HG02759 (cell line): ENCODE data around the gene SLC4A2.
"Not testable (repeated sequence)": the region's sequence is repeated elsewhere in the genome, so short reads cannot be mapped to it uniquely, and the experiment has no call there.

Experiments used
- ATAC-seq: cut with Tn5 transposase; IDR thresholded peaks from one replicate; pipeline ENCODE4 v1.9.1; 2021; ENCODE audit warnings: mild to moderate bottlenecking, moderate library complexity; ENCODE audit not compliant: unreplicated experiment

SLC4A2 gene

GRCh38 chr7:151023232-151023631, 36.2 kb upstream of the SLC4A2 start:
- ATAC-seq = no peak

DNA sequence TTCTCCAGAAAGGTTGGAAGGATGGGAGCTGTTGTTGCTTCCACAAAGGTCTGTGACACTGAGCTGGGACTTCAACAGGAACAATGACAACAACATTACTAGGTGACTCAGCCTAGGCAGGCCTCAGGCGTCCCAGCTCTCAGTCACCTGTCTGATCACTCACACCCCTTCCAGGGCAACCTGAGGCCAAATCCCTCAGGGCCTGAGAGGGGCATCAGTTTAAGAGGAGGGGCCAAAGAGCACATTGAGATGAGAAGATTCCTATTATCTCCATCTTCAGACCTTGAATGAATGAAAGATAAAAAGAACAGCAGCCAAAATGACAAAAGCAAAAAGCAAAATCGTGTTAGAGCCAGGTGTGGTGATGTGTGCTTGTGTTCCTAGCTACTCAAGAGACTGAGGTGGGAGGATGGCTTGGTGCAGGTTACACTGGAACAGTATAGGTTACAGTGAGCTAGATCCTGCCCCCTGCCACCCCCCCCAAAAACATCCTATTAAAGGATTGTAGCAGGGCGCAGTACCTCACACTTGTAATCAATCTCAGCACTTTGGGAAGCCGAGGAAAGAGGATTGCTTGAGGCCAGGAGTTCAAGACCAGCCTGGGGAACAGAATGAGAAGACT, 34.8 kb upstream of the SLC4A2 start, which contains the start of gene ATG9B:
Gene ATG9B (minus strand): TSS at position 60 of the 622 bp plus-strand sequence. CDS start 71 bp downstream, outside the sequence.
- no peak for ATAC-seq

- ATAC-seq = no peak
These were observed 33.3 kb upstream of the SLC4A2 start for GRCh38 chr7:151025924-151026671.

DNA sequence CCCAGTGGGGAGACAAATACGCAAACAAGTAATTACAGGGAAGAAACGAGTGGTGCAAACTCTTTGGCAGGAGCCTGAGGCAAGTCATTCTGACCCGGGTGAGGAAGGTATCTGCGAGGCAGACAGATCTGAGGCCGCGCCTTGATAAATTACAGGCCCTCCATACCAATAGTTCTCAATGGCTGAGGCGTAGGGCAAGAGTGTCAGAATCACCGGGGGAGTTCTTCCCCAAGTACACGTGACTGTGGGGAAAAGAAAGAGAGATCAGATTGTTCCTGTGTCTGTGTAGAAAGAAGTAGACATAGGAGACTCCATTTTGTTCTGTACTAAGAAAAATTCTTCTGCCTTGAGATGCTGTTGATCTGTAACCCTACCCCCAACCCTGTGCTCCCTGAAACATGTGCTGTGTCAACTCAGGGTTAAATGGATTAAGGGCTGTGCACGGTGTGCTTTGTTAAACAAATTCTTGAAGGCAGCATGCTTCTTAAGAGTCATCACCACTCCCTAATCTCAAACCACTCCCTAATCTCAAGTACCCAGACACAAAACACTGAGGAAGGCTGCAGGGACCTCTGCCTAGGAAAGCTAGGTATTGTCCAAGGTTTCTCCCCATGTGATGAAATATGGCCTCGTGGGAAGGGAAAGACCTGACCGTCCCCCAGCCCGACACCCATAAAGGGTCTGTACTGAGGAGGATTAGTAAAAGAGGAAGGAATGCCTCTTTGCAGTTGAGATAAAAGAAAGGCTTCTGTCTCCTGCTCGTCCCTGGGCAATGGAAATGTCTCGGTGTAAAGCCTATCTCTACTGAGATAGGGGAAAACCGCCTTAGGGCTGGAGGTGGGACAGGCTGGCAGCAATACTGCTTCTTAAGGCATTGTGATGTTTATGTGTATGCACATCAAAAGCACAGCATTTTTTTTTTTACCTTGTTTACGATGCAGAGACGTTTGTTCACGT, 32.3 kb upstream of the SLC4A2 start:
- not testable (repeated sequence) for ATAC-seq

- peak; percentile 1 for ATAC-seq
These were observed 31.7 kb upstream of the SLC4A2 start for GRCh38 chr7:151027728-151028130.

DNA sequence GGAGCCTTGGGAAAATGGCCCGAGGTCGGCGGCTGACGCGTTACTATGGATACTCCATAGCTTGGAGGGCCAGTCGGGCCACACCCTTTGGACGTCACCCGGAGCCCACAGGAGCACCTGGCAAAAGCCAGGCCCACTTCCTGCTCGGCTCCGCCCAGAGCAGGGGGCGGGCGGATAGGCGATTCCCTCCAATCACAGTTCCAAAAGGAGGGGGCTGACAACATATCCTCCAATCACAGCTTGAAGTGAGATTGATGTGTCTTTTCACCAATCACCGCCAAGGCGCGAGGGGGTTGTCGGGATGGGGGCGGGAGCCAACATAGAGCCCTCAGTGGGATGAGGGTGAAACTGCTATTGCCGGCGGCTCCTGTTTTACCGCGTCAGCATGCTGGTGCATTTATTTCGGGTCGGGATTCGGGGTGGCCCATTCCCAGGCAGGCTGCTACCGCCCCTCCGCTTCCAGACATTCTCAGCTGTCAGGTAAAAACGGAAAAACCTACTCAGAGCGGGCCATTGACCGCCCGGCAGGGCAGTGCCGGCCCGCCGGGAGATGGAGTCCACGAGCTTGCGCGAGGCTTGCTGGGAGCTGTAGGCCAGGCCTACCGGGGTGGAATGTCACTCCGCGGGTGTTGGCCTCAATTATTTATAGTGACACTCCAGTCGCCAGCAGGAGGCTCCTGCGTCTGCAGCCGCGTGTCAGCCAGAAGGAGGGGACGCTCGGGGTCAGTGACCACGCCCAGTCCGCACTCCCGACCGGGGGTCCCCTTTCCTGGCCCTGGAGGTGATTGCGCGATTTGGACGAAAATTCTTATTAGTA, 31.1 kb upstream of the SLC4A2 start, which contains the start of gene ABCB8:
Gene ABCB8 (plus strand): TSS at position 320 of the 817 bp plus-strand sequence. CDS start 66 bp downstream, at position 386.
- peak; percentile 96 for ATAC-seq

DNA sequence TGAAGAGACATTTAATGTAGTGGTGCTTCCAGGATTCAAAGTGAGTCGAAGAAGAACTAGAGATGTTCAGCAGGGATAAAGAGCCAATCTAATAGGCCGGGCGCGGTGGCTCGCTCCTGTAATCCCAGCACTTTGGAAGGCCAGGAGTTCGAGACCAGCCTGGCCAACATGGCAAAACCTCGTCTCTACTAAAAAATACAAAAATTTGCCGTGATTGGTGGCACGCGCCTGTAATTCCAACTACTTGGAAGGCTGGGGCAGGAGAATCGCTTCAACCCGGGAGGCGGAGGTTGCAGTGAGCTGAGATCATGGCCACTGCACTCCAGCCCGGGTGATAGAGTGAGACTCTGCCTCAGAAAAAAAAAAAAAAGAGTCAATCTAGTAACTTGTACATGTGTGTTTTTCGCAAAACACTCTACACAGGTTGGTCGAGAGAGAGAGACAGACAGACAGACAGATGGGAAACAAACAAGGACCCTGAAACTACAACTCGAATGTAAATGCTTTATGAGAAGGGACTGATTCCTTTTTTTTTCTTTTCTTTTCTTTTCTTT, 30.4 kb upstream of the SLC4A2 start:
- ATAC-seq = no peak

GRCh38 chr7:151031011-151031410, 28.4 kb upstream of the SLC4A2 start:
- ATAC-seq = no peak

GRCh38 chr7:151032936-151033863, 26.2 kb upstream of the SLC4A2 start:
- ATAC-seq = no peak

GRCh38 chr7:151033864-151034249, 25.5 kb upstream of the SLC4A2 start:
- ATAC-seq = no peak

GRCh38 chr7:151034312-151035025, 24.9 kb upstream of the SLC4A2 start:
- ATAC-seq = no peak

GRCh38 chr7:151035026-151035717, 24.2 kb upstream of the SLC4A2 start:
- ATAC-seq = no peak

- no peak for ATAC-seq
These were observed 23.5 kb upstream of the SLC4A2 start for GRCh38 chr7:151035902-151036301.

DNA sequence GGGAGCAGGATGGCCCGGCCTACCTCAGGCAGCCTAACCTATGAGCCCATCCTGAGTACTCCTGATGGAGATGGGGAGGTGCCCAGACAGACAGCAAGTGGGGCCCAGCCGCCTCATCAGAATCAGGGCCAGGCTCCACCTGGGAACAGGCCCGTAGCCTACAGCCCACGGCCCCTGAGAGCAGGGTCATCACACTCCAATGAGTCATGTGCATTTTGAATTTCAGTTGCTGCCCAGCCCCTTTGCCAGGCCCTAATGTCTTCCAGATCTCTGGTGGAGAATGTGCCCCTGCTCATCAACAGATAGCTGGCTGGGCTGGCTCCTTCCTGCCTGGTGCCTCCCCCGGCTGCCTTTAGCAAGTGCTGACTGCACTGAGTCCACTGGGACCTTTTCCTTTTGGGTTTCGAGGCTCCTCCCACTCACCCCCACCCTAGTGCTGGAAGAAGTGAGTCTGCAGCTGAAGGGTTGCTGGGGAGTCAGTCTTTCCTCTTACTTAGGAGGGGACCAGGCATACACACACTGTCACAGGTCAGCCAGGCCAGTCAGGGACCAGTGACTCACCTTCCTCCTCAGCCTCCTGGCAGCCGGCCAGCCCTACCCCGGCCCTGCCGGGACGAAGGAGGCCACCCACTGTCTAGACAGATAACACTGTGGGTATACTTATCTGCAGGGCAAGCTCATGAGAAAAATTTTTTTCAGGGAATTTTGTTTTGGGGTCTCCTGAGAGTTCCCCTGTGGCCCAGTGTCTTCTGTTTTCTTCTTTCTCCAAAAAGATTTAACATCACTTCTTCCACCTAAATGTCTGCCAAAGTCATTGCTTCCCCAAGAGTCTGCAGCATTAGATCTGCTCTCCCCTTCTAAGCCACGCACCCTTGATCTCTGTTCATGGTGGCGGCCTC, 20.2 kb upstream of the SLC4A2 start:
- peak; percentile 59 for ATAC-seq

DNA sequence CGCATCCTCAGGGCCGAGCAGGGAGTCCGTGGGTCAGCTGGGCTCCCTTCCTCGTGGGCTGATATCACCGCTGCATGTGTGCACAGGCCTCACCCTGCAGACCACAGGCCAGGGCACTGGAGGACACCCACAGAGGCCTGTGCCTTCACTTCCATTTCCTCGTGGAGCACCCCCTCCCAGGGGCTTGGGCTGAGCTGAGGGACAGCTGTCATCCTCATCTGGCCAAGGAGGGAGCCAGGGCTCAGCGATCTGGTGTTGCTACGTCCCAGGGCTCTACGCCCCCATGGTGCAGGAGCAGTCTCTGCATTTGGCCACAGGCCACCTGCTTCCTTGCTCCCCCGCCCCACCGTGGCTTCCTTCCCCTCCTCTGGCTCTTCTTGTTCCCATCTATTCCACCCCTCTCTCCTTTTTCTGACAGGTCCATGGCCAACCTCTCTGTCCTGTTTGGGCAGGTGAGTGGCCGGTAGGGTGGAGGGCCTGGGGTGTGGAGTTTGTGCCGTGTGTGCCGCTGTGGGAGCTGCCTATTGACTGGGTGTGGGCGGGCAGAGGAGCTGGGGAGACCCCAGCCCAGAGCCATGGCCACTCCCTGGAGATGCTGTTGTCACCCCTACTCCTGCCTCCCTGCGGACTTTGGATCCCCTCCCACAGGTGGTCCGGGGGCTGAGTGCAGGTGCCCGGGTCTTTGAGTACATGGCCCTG, 19.4 kb upstream of the SLC4A2 start:
- no peak for ATAC-seq
